ENCODE results near the gene TRERF1.

The TRERF1 gene

DNA sequence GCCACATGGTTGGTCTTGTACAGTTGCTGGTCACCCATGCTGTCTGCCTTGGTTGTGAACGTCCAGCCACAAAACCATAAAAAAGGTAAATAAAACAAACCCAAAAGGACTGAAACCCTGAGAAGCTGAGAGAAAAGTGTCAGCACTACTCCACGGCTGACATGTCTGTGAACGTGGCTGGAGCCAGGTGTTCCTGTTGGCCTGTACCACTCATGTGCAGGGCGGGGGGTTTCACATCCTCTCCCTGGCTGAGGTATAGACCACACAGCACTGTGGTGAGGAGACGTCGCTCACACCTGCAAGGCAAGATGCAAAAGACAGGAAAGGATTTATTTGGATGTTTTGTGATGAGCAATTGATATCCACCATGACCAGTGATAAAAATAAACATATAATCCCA is 182.2 kb downstream of the TRERF1 start:
- no peak overlapping the region for H3K4me3 ChIP-seq (ENCODE audit: low read depth, low read length)
- TF ChIP-seq, protein P1, sequence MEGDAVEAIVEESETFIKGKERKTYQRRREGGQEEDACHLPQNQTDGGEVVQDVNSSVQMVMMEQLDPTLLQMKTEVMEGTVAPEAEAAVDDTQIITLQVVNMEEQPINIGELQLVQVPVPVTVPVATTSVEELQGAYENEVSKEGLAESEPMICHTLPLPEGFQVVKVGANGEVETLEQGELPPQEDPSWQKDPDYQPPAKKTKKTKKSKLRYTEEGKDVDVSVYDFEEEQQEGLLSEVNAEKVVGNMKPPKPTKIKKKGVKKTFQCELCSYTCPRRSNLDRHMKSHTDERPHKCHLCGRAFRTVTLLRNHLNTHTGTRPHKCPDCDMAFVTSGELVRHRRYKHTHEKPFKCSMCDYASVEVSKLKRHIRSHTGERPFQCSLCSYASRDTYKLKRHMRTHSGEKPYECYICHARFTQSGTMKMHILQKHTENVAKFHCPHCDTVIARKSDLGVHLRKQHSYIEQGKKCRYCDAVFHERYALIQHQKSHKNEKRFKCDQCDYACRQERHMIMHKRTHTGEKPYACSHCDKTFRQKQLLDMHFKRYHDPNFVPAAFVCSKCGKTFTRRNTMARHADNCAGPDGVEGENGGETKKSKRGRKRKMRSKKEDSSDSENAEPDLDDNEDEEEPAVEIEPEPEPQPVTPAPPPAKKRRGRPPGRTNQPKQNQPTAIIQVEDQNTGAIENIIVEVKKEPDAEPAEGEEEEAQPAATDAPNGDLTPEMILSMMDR (IDR thresholded peaks at IDR 0.05; ENCODE audit: control insufficient read depth, extremely low read depth, insufficient read depth): no peak
- no peak for DNase-seq (ENCODE audit: low read depth)

DNA sequence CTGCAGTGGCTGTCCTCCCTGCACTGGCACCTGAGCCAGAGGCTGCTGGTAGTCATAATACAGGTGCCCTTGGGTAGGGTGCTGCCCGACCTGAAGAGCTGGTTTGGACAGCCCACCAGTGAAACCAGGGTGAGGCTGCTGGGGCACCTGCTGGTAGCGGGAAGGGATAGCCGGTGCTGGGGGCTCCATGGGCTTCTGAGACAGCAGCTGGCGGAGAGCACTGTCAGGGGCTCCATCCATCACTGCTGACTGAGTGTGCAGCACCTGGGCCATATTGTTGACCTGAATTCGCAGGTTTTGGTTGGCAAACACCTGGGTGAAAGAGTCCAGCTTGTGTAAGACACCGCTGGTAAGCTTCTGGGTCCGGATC is 182.9 kb downstream of the TRERF1 start:
- TF ChIP-seq, protein P1 (IDR thresholded peaks at IDR 0.05; ENCODE audit: control insufficient read depth, extremely low read depth, insufficient read depth): no peak
- DNase-seq (ENCODE audit: low read depth): no peak
- no peak overlapping the region for H3K4me3 ChIP-seq (ENCODE audit: low read depth, low read length)

DNA sequence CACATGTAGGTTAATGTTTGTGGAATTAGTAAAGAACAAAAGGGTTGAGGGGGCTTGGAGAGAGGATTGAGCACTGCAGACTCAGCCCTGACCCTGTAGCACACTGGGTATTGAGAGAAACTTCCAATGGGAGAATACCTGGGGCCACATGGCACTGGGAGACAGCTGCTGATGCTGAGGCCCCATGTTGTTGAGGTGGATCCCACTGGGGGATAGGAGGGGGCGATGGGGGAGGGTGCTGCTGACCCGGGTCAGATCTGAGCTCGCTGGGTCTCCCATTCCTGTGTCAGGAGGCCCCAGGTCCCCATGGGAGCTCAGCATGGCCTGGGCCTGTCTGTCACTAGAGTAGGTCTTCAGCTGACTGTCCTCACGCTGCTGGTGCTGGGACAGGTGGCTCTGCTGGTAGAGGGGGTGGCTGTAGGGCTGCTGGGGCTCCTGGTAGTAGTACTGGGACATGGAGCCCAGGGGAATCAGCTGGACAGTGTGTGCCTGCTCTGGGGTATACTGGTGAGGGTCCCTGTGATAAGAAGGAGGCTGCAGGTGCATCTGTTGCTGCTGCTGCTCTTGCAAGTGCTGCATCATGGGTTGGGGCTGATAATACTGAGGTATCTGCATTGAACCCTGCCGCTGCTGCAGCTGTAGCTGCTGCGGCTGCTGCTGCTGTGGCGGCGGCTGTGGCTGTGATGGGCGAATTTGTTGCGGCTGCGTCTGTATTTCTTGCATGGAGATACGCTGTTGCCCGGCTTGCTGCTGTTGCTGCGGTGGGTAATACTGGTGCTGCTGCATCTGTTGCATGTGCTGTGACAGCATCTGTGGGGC is 183.5 kb downstream of the TRERF1 start:
- no peak overlapping the region for H3K4me3 ChIP-seq (ENCODE audit: low read depth, low read length)
- TF ChIP-seq, protein P1 (IDR thresholded peaks at IDR 0.05; ENCODE audit: control insufficient read depth, extremely low read depth, insufficient read depth): no peak
- DNase-seq (ENCODE audit: low read depth): no peak

DNA sequence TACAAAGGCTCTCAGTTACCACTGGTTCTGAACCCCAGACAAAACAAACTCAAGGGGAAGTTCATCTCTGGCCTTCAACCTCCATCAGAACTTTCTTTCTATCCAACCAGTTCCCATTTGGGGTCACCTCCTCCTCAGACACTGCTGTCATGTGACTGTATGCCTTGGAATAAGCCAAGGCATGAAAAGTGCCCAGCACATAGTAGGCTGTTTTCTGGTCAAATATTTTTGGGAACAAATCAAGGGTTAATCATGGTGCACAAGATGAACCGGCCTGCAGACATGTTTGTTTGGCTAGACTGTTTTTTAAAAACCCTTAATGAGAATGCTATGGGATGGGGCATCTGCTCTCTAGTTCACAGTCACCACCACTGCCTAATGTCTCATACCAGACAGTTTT is 185.2 kb downstream of the TRERF1 start:
- DNase-seq (ENCODE audit: low read depth): no peak
- TF ChIP-seq, protein P1 (IDR thresholded peaks at IDR 0.05; ENCODE audit: control insufficient read depth, extremely low read depth, insufficient read depth): no peak
- H3K4me3 ChIP-seq (ENCODE audit: low read depth, low read length): no peak overlapping the region

DNA sequence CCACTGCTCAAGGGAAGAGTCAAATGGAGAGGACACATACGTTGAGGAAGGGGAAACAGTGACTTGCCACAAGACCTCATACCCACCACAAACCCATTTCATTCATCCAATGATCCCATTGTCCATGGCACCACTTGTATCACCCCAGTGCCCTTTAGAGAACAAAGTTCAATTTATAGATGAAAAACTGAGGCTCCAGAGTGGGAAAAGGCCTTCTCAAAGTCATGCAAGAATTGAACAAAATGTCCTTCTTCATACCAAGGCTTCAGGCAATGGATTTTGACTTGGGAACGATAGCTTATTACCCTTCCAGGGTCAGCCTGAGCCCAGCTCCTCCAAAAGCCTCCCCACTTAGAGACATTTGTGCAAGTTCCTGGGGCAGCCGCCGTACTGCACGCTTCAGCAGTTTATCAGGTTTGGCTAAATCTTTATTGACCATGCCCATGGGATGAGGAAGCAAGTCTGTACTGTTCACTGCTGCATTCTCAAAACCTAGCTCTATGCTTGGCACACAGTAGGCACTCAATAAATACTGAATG is 186.8 kb downstream of the TRERF1 start:
- TF ChIP-seq, protein P1 (IDR thresholded peaks at IDR 0.05; ENCODE audit: control insufficient read depth, extremely low read depth, insufficient read depth): no peak
- DNase-seq (ENCODE audit: low read depth): no peak
- no peak overlapping the region for H3K4me3 ChIP-seq (ENCODE audit: low read depth, low read length)

DNA sequence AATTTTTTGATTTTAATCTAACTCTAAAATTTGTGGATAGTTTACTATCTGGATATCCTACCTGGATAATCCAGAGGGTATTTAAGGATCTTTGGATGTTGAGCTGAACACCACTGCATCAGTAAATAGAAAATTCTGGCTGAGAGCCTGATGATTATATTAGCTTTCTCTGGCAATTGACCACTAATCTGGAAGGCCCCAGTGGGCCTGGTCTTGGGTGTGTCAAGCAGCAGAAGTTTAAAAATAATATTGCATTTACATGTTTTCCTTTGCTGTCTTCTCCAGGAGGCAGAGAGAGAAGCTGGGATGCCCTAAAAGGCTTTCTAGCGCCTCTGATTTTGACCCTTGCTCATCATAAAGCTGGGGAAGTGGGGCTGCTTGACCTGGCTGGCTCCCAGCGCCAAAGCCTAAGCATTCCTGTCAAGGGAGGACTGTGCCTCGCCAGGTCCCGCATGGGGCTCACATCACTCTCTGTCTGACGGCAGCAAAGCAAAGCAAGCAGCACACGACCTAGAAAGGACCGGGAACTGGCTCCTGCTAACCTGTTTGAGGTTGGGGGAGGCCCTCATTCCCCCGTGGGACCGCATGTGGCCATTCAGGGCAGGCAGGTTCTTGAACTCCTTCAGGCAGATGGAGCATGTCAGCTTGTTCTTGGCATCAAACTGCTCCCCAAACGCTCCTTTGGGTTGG is 187.4 kb downstream of the TRERF1 start:
- DNase-seq (ENCODE audit: low read depth): no peak
- TF ChIP-seq, protein P1 (IDR thresholded peaks at IDR 0.05; ENCODE audit: control insufficient read depth, extremely low read depth, insufficient read depth): no peak

More for the DNA sequence above, 187.4 kb downstream of the TRERF1 start:
- H3K4me3 ChIP-seq (ENCODE audit: low read depth, low read length): no peak overlapping the region
